Large intestine (tissue), 3 donors: ENCODE results near the gene NAPG. TPM values are rescaled to one million over a fixed set of nuclear protein-coding genes. Genes with fewer than 3 reads are reported as not detected.
"Not testable (repeated sequence)": the region's sequence is repeated elsewhere in the genome, so short reads cannot be mapped to it uniquely, and the experiment has no call there.

Source experiments
- DNase-seq, 2 donors: peaks; one replicate each; pipeline versions ENCODE4 v3.0.0 to v3.0.0-alpha.2; 2013
- H3K27ac ChIP-seq: one replicate; pipeline ENCODE4 v1.5.1; 2013; ENCODE audit warnings: low read length
- H3K27me3 ChIP-seq: 2 replicates; pipeline ENCODE4 v1.6.1; 2013; ENCODE audit warnings: low read length; ENCODE audit not compliant: control insufficient read depth, insufficient read depth
- H3K36me3 ChIP-seq: 2 replicates; pipeline ENCODE4 v1.6.1; 2013; ENCODE audit warnings: low read length; ENCODE audit not compliant: control insufficient read depth, insufficient read depth
- H3K4me1 ChIP-seq: one replicate; pipeline ENCODE4 v1.6.1; 2013; ENCODE audit warnings: low read length; ENCODE audit not compliant: control insufficient read depth, insufficient read depth
- H3K4me3 ChIP-seq: one replicate; pipeline ENCODE4 v1.5.1; 2013; ENCODE audit warnings: low read length
- H3K9me3 ChIP-seq: one replicate; pipeline ENCODE4 v1.6.1; 2013; ENCODE audit warnings: mild to moderate bottlenecking, low read depth, low read length, moderate library complexity; ENCODE audit not compliant: control insufficient read depth
- WGBS: methylation state at CpG from one replicate; pipeline ENCODE4 v1.1.5; 2013; ENCODE audit warnings: low lambda C conversion rate; ENCODE audit not compliant: insufficient coverage; 5-methylcytosine and 5-hydroxymethylcytosine counted together
- polyA plus RNA-seq: library from polyadenylated mRNA; unstranded; fragments of 120-200 nt; gene quantifications from one replicate; pipeline ENCODE4 v1.2.1, GENCODE V29; 2013

Gene NAPG
- polyA plus RNA-seq, 1 donor = 26.6 TPM

DNA sequence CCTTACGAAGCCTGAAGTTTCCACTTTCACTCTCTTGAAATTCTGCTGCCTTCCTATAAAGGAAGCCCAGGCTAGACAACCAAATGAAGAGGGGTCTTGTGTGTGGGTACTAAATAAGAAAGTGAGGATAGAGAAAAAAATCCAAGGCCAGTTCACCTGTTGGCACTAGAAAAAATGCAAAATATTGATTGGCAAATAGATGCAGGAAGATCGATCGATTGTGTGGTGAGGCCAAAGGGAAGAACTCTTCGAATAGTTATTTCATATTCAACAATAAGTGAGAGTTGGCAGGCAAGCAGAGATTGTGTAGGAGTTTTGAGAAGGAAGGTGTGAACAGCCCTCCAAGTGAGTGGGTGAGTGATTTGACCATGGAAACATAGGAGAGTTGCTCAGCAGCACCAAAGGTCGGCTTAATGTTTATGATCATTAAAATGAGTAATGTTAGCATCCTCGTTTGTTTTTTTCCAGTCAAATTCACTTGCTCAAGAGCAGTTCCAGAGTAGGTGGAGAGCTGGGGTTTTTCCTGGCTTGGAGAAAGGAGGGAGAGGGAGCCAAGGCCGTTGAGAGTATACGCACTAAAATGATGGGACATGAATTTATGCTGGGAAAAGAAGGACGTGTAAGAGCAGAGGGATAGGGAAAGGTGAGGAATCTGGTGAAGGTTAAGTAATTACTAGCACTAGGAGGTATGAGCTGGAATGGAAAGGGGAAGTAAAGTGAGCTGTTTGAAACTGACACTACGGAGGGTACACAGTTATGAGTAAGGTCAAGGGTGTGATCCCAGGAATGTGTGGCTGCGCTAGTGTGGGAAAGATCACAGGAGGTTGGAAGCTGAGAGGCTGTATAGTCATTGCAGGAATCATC lies 1.1 kb upstream of the NAPG start:
- no peak for DNase-seq
- Histone ChIP-seq H3K9me3 (no peaks in the 10 kb centered on the region), H3K4me3 (no peak overlapping the region), H3K4me1 (peaks cover 2% of the 10 kb centered on the region), H3K27ac (no peak overlapping the region), H3K36me3 (no peaks in the 10 kb centered on the region), H3K27me3 (peaks cover 6% of the 10 kb centered on the region)
- WGBS = 64% methylated on average over 3 of the region's 11 CpGs

- no peak overlapping the region for H3K27ac ChIP-seq
- peaks cover 2% of the 10 kb centered on the region for H3K4me1 ChIP-seq
- no peaks in the 10 kb centered on the region for H3K9me3 ChIP-seq
- peak overlapping the region; percentile 97 for H3K4me3 ChIP-seq
- 71% methylated on average over 4 of the region's 7 CpGs for WGBS
- H3K27me3 ChIP-seq = peaks cover 6% of the 10 kb centered on the region
- no peaks in the 10 kb centered on the region for H3K36me3 ChIP-seq
- no peak for DNase-seq
Measured at GRCh38 chr18:10525371-10525691, 496 bp upstream of the NAPG start.

DNA sequence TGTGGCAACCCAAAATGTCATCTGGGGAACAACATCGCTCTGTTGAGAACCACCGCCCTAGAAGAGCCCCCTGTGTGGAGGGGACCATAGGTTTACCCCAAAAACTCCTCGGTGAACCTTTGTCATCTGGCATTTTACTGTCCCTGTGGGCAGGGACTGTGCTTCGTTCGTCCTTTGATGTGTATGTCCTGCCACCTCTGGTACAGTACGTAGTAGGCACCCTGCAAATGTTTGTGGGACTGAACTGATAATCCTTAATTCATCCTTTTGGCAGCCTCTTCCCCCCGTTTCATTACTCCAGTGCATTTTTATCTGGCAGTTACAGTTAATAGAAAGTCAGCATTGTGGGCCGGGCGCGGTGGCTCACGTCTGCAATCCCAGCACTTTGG lies 728 bp downstream of the NAPG start:
- DNase-seq = no peak
- Histone ChIP-seq H3K4me3 (peak overlapping the region; percentile 97), H3K4me1 (peaks cover 2% of the 10 kb centered on the region), H3K36me3 (peaks cover 2% of the 10 kb centered on the region), H3K9me3 (no peaks in the 10 kb centered on the region), H3K27ac (peak overlapping the region; percentile 57), H3K27me3 (peaks cover 4% of the 10 kb centered on the region)
- no CpG with 5 or more reads among the region's 11 CpGs for WGBS

- H3K4me3 ChIP-seq = no peak overlapping the region
- no peak for DNase-seq
- peaks cover 2% of the 10 kb centered on the region for H3K4me1 ChIP-seq
- H3K27me3 ChIP-seq = no peaks in the 10 kb centered on the region
- no peaks in the 10 kb centered on the region for H3K9me3 ChIP-seq
- H3K27ac ChIP-seq = no peak overlapping the region
- H3K36me3 ChIP-seq = peaks cover 2% of the 10 kb centered on the region
- whole genome bisulfite sequencing = 100% methylated on average over 1 of the region's 3 CpGs
Measured at GRCh38 chr18:10528439-10528838, 2.6 kb downstream of the NAPG start.

DNA sequence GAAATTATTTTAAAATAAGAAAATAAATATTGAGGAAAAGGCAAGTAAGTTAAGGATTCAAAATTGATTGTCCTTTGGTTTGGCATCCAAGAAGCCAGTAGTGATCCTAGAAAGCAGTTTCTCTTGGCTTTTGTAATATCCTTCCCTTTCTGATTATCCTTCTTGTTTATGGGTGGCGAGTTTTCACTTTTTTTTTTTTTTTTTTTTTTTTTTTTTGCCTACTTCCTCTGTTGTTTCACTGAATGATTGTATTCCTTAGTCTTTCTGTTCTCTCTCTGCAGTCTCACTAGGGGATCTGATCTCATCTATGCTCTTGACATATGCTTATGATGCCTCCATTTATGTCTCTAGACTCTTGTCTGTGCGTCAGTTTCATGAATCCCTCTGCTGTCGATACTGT lies 4.2 kb downstream of the NAPG start:
- Histone ChIP-seq H3K27ac (no peak overlapping the region), H3K27me3 (no peaks in the 10 kb centered on the region), H3K9me3 (no peaks in the 10 kb centered on the region), H3K4me3 (no peak overlapping the region), H3K36me3 (peaks cover 2% of the 10 kb centered on the region), H3K4me1 (peaks cover 2% of the 10 kb centered on the region)
- no peak for DNase-seq
- WGBS = 88% methylated on average over 1 of the region's 3 CpGs

GRCh38 chr18:10530852-10531251 lies 5.0 kb downstream of the NAPG start:
- Histone ChIP-seq H3K36me3 (peaks cover 4% of the 10 kb centered on the region), H3K27ac (no peak overlapping the region), H3K9me3 (no peaks in the 10 kb centered on the region), H3K4me3 (no peak overlapping the region), H3K4me1 (peaks cover 2% of the 10 kb centered on the region), H3K27me3 (no peaks in the 10 kb centered on the region)
- DNase-seq = no peak
- no CpG with 5 or more reads among the region's 3 CpGs for WGBS

DNA sequence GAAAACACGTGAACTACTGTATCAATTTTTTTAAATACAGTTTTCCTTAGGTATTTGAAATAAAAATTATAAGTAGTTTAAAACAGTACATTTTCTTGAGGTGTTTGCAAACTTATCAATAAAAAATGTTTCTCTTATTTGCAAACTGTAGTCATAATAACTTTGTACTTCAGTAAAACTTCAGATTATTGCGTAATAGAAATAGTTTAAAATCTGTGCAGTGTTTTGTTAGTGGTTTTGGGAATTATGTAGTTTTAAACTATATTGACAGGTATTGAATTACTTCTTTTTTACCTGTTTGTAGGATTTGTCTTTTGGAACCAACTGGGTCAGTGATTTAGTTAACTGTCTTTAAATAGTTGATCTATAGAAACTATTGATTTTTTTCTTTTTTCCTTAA lies 7.3 kb downstream of the NAPG start:
- H3K4me1 ChIP-seq = peaks cover 2% of the 10 kb centered on the region

DNA sequence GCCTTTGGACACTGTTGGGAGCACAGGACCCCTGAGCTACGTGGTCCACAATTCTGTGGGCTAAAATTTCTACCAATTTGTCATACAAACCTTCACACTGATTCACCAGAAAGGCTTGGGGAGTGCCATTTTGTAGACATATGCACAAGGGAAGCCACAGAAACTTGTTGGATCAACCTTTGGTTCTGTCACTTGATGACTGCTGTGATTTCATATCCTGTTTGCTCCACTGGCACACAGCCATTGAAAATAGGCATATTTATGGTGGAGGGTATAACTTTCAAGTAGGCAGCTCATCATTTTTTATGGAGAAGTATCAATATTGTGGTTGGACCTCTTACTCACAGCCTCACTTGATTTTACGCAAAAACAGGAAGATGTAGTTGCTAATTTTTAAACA lies 10.5 kb downstream of the NAPG start:
- WGBS = no CpG with 5 or more reads among the region's 2 CpGs
- Histone ChIP-seq H3K9me3 (no peaks in the 10 kb centered on the region), H3K4me1 (no peaks in the 10 kb centered on the region), H3K4me3 (no peak overlapping the region), H3K36me3 (peaks cover 21% of the 10 kb centered on the region), H3K27me3 (no peaks in the 10 kb centered on the region), H3K27ac (no peak overlapping the region)
- no peak for DNase-seq

More for the DNA sequence above, 7.3 kb downstream of the NAPG start:
- WGBS = 100% methylated on average over 2 of the region's 2 CpGs
- H3K36me3 ChIP-seq = peaks cover 9% of the 10 kb centered on the region
- no peaks in the 10 kb centered on the region for H3K9me3 ChIP-seq
- H3K27me3 ChIP-seq = no peaks in the 10 kb centered on the region
- H3K4me3 ChIP-seq = no peak overlapping the region
- no peak for DNase-seq
- H3K27ac ChIP-seq = no peak overlapping the region

- Histone ChIP-seq H3K27me3 (no peaks in the 10 kb centered on the region), H3K4me1 (no peaks in the 10 kb centered on the region), H3K27ac (no peak overlapping the region), H3K4me3 (no peak overlapping the region), H3K9me3 (no peaks in the 10 kb centered on the region), H3K36me3 (peaks cover 31% of the 10 kb centered on the region)
- no peak for DNase-seq
- no CpG with 5 or more reads among the region's 2 CpGs for WGBS
Measured at GRCh38 chr18:10537765-10538164, 11.9 kb downstream of the NAPG start.

GRCh38 chr18:10539124-10539523 lies 13.3 kb downstream of the NAPG start:
- DNase-seq, H3K27ac ChIP-seq, H3K27me3 ChIP-seq, H3K4me3 ChIP-seq, H3K4me1 ChIP-seq, H3K9me3 ChIP-seq: not testable (repeated sequence)
- peaks cover 34% of the 10 kb centered on the region for H3K36me3 ChIP-seq
- WGBS = 100% methylated on average over 2 of the region's 5 CpGs

GRCh38 chr18:10543277-10543676 lies 17.4 kb downstream of the NAPG start:
- Histone ChIP-seq H3K9me3 (no peaks in the 10 kb centered on the region), H3K27ac (no peak overlapping the region), H3K4me1 (no peaks in the 10 kb centered on the region), H3K36me3 (peaks cover 56% of the 10 kb centered on the region), H3K27me3 (no peaks in the 10 kb centered on the region), H3K4me3 (no peak overlapping the region)
- no peak for DNase-seq
